Cardiac septum (tissue), 1 donor: ENCODE data around the gene FAM234A. TPM values are rescaled to one million over a fixed set of nuclear protein-coding genes. Genes with fewer than 3 reads are reported as not detected.
"Not testable (repeated sequence)": the region's sequence is repeated elsewhere in the genome, so short reads cannot be mapped to it uniquely, and the experiment has no call there.

Experiments used
- DNase-seq: peaks from one replicate; pipeline ENCODE4 v3.0.0-alpha.2; 2020; ENCODE audit warnings: low spot score
- intact Hi-C: fragments of 100-400 bp; cut with DNase I; formaldehyde crosslinking; loops from one replicate; pipeline ENCODE4 v1.14.0; 2022
- total RNA-seq: library from RNA; stranded (reverse); fragmentation: NEBNext Ultra II Directional; extraction: Animal tissue kit (Norgen Biotek cat#: 25700); gene quantifications from one replicate; pipeline ENCODE4 v1.2.1, GENCODE V29; 2021
- donor health status: DM: no; HTN: no; CAD: no.

FAM234A gene
- total RNA-seq, 1 donor from 2014 or later: 137 TPM

DNA sequence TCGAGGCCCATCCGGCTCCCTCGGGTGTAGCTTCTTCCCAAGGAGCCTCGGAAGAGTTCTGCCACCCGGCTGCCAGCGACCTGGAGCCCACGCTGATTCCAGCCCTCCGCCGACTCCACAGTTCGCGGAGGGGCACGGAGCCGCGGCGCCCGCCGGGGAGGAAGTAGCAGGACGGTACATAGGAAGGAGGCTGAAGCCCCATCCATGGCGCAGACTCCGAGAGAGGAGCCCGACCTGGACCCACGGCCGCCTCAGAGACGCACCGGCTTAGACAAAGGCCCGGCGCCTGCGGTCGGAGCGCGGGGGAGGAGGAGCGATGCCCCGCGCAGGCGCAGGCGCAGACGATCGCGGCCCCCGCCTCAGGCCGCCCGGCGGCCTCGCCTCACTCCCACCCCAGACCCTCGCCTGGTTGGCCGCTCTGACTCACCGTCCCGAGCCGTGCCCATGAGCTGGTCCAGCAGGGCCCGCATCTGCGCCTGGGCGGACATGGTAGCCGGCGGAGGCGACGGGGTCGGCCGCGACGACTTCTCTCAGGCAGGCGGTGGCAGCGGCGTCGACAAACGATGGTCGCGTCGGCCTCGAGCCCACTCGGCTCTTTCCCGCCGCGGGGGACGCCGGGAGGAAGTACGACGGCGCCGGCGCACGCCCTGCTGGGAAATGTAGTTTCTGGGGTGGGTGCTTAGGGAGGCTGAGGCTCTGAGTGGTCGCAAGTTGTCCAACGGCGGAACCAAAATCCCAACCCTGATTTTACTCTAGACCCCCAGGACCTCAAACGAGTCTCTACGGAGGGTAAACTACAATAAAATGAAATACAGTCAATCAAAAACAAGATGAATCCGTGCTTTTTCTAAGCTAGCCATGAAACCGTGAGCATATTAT lies 5.5 kb upstream of the FAM234A start, which contains the start of gene LUC7L:
Gene LUC7L (minus strand): TSS at position 598 of the 879 bp plus-strand sequence. CDS start 110 bp downstream, at position 488.
- peak; percentile 95 for DNase-seq
- intact Hi-C loops: loop anchor here (2.0 kb wide), 1 partner anchor 124 kb away; the partner anchor contains the start of gene AXIN1

DNA sequence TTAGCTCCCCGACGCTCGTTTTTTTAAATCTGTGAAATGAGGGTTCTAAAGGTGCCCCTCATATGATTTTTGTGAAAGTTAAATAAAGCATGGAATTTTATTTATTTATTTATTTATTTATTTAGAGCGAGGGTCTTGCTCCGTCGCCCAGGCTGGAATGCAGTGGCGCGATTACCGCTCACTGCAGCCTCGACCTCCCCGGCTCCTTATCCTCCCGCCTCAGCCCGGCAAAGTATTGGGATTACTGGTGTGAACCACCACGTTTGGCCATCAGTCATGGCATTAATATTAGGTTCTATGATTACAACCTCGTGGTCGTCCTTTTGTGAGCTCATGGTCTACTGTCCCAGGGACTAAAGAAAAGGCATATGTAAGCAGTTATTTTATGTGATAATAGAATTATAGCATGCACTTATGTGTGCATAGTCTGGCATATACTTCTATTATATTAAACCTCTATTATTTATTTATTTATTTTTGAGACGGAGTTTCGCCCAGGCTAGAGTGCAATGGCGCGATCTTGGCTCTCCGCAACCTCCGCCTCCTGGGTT lies 4.8 kb upstream of the FAM234A start:
- intact Hi-C loops: loop anchor here (2.0 kb wide), 1 partner anchor 123 kb away; the partner anchor contains the start of gene AXIN1
- no peak for DNase-seq

DNA sequence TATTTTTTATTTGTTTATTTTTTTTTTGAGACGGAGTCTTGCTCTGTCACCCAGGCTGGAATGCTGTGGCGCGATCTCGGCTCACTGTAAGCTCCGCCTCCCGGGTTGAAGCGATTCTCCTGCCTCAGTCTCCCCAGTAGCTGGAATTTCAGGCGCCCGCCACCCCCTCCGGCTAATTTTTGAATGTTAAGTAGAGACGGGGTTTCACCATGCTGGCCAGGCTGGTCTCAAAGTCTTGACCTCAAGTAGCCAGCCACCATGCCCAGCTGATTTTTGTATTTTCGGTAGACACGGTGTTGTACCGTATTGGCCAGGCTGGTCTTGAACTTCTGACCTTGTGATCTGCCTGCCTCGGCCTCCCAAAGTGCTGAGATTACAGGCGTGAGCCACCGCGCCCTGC lies 4.3 kb upstream of the FAM234A start:
- intact Hi-C loops, DNase-seq: not testable (repeated sequence)

DNA sequence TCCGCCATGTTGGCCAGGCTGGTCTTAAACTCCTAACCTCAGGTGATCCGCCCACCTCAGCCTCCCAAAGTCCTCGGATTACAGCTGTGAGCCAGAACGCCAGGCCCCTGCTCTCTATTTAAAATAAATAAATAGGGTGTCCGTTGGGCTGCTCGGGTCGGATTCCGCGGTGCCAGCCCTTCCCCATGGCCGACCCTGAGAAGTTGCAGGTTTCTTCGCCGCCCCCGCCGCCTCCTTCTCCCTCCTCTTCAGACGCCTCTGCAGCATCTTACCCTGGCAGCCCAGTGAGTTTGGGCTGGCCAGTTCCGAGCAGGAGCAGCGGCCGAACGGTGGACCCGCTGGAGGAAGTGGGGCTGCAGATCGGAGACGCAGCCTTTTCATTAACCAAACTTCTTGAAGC lies 3.7 kb upstream of the FAM234A start:
- DNase-seq: no peak
- intact Hi-C loops: no loop called here

DNA sequence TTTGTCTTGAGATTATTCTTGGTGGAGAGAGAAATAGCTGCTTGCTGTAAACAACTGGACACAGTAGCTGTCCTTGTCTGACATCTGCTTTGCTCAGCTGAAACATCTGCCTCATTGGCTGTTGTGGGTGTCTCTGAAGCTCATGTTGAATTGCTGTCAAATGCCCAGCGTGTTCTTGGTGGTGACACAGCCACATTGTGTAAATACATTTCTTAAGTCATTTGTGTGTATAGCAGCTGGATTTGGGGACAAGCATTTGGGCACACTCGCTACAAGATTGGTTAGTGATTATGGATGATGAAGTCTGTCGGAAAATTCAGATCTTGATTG lies 5.3 kb downstream of the FAM234A start:
- DNase-seq: no peak
- intact Hi-C loops: no loop called here

DNA sequence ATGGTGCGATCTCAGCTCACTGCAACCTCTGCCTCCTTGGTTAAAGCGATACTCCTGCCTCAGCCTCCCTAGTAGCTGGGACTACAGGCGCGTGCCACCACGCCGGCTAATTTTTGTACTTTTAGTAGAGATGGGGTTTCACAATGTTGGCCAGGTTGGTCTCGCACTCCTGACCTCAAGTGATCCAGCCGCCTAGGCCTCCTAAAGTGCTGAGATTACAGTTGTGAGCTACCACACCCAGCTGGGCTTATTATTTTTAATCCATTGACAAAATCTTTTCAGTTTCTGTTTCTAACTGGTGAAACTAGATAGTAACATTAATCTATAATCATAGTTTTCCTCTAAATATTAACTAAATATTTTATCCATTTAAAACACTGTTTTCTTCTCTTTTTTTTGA lies 5.9 kb downstream of the FAM234A start:
- intact Hi-C loops: no loop called here
- DNase-seq: no peak

DNA sequence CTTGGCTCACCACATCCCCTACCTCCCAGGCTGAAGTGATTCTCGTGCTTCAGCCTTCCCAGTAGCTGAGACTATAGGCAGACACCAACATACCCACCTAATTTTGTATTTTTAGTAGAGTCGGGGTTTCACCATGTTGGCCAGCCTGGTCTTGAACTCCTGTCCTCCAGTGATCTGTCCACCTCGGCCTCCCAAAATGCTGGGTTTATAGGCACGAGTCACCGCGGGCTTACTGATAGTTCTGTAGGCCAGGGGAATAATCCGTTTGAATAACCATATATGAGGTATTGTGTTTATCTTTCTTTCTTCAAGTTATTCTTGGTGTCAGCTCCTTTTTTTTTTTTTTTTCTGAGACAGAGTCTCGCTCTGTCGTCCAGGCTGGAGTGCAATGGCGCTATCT lies 7.7 kb downstream of the FAM234A start:
- intact Hi-C loops: no loop called here

DNA sequence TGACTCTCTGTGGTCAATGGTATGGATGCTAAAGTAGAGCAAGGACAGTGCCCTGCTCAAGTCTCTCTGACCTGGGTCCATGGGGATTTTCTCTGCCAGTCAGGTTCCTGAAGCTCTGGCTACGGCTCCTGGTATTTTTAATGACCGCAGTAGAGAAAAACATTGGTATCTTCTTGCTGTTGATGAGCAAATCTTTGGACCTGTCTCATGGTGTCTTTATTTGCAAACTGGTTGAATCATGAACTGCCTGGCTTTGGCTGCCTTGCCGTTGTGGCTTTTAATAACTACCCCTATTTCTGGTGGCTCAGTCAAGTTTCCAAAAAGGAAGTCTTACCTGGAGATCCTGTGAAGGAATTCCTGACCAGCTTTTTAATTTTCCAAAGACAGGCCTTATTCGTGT lies 8.7 kb downstream of the FAM234A start:
- intact Hi-C loops: no loop called here
- no peak for DNase-seq

More for the DNA sequence above, 7.7 kb downstream of the FAM234A start:
- no peak for DNase-seq

DNA sequence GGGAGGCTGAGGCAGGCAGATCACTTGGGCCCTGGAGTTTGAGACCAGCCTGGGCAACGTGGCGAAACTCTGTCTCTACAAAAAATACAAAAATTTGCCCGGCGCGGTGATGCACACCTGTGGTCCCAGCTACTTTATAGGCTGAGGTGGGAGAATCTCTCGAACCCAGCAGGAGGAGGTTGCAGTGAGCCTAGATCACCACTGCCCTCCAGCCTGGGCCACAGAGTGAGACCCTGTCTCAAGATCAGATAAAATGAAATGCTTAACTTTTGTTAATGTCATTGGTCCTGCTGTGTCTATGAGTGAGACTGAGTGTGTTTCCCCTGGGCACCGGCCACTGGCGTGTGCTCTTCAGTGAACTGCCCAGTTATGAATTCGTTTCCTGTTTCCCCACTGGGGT lies 10.5 kb downstream of the FAM234A start:
- intact Hi-C loops: no loop called here

DNA sequence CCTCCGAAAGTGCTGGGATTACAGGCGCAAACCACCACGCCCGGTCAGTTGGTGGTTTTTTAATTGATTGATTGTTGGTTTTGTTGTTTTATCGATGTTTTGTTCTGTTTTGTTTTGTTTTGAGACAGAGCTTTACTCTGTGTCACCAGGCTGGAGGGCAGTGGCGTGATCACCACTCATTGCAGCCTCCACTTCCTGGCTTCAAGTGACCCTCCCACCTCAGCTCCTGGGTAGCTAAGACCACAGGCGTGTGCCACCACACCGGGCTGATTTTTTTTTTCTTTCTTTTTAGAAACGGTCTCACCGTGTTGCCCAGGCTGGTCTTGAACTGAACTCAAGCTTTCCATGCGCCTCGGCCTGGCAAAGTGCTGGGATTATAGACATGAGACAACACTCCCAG lies 12.4 kb downstream of the FAM234A start:
- intact Hi-C loops: no loop called here
- DNase-seq: no peak

More for the DNA sequence above, 10.5 kb downstream of the FAM234A start:
- no peak for DNase-seq

DNA sequence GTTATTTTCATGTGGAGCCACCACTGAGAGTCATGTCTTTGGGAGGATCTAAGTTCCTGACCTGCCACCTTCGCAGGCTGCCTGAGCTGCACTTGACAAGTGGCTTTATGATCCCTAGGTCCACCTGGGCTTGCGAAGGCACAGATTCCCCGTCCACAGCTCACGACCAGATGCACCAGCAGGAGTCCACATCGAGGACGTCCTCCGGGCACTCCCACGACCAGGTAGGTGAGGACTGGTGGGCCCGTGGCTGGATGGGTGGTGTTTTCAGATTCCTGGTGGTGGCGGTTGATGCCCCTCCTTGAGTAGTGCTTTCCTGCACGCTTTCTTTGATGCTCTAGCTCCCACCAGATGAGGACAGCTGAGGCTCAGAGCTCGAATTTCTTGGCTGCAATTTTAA lies 14.8 kb downstream of the FAM234A start:
- DNase-seq: no peak
- intact Hi-C loops: no loop called here

DNA sequence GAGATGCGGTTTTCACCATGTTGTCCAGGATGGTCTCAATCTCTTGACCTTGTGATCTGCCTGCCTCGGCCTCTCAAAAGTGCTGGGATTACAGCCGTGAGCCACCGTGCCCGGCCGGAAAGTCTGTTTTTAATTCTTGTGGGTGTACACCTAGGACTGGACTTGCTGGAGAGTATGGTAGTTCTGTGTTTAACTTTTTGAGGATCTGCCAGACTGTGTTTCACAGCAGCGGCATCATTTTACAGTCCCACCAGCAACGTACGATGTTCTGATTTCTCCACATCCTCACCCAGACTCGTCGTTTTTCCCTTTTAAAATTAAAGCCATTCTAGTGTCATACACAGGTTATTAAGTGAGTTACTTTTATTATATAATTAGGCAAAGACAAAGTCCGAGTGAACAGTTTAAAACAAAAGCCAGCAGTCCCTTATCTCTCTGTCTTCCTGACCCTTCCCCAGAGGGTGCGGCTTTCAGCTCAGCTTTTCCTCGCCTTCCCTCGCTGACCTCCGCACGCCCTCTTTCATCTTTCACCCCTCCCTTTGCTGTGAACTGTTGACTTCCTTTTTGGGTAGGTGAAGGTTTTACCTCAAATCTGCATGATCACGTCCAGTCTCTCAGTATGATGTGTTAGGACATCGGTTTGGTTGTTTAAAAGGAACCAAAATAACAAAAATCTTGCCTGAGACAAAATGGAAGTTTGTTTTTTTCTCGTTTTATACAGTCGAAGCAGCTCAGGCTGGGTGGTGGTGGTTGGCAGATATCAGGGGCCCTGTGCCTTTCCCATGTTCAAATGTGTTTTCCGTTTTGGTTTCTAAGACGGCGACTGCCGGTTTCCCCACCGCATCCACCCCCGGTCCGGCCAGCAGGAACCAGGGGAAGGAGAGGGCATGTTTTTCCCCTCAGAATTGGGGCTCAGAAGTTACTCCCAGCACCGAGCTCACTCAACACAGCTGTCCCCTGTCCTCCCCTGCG lies 18.0 kb downstream of the FAM234A start:
- intact Hi-C loops: no loop called here
- DNase-seq: no peak

DNA sequence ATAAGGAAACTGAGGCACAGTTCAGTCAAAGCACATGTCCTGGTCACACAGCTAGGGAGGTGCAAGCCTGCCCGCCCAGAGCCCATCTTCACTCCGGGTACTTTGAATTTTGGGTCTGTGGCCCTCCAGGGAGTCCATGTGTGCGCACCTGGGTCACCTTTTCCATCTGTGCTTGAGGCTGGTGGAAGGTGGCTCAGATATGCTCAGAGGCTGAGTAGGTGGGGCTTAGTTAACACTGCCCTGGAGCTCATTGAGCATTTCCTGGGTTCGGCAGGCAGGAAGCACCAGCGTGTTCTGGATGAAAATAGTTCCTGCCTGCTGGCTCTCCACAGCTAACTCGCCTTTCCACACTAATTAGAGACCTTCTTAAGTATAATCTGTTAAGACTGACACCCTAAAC lies 19.2 kb downstream of the FAM234A start:
- intact Hi-C loops: no loop called here
- DNase-seq: no peak

DNA sequence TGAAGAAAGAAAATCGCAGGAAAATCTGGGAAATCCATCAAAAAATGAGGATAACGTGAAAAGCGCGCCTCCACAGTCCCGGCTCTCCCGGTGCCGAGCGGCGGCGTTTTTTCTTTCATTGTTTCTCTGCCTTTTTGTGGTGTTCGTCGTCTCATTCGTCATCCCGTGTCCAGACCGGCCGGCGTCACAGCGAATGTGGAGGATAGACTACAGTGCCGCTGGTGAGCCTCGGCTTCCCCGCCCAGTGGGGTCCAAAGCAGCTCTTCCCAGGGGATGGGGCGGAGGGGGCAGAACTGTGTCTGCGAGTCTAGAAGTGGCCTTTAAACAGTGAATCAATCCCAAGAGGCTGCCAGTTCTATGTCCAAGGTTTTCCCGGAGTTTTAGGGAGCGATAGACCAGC lies 19.8 kb downstream of the FAM234A start:
- intact Hi-C loops: no loop called here
- DNase-seq: no peak

DNA sequence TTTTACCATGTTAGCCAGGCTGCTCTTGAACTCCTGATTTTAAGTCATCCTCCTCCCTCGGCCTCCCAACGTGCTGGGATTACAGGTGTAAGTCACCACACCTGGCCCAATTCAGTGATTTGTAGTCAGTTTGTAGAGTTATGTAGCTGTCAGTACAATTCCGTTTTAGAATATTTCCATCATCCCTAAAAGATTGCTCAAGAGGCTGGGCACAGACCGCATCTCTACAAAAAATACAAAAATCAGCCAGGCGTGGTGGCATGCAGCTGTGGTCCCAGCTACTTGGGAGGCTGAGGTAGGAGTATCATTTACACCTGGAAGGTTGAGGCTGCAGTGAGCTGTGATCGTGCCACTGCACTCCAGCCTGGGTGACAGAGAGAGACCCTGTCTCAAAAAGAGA lies 20.6 kb downstream of the FAM234A start:
- no peak for DNase-seq
- intact Hi-C loops: no loop called here

DNA sequence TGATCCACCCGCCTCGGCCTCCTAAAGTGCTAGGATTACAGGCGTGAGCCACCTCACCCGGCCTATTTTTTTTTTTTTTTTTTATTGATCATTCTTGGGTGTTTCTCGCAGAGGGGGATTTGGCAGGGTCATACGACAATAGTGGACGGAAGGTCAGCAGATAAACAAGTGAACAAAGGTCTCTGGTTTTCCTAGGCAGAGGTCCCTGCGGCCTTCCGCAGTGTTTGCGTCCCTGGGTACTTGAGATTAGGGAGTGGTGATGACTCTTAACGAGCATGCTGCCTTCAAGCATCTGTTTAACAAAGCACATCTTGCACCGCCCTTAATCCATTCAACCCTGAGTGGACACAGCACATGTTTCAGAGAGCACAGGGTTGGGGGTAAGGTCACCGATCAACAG lies 23.5 kb downstream of the FAM234A start:
- intact Hi-C loops, DNase-seq: not testable (repeated sequence)

DNA sequence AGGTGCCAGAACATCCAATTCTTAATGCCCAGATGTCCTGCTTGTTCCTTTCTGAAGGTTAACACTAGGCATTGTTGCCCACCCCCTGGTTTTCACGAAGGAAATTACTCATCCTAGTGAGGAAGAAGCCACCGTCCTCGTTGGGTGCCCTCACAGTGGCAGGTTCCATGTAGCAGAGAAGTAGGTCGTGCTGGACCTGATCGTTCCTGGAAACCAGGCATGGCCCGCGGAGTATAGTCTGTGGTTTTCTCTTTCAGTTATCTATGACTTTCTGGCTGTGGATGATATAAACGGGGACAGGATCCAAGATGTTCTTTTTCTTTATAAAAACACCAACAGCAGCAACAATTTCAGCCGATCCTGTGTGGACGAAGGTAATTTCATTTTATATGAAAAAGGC lies 24.6 kb downstream of the FAM234A start:
- intact Hi-C loops: no loop called here
- DNase-seq: no peak

DNA sequence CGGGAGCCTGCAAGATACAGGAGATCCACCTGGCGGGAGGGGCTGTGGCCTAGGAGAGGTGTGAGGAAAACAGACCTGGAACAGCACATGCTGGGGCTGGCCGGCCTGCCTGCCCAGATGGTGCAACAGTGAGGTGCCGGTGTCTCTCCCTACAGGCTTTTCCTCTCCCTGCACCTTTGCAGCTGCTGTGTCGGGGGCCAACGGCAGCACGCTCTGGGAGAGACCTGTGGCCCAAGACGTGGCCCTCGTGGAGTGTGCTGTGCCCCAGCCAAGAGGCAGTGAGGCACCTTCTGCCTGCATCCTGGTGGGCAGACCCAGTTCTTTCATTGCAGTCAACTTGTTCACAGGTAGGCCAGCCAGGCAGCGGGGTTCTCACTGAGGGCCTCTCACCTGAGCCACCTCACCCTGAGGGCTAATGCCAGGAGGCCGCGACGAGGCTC lies 25.2 kb downstream of the FAM234A start:
- intact Hi-C loops: no loop called here
- no peak for DNase-seq

DNA sequence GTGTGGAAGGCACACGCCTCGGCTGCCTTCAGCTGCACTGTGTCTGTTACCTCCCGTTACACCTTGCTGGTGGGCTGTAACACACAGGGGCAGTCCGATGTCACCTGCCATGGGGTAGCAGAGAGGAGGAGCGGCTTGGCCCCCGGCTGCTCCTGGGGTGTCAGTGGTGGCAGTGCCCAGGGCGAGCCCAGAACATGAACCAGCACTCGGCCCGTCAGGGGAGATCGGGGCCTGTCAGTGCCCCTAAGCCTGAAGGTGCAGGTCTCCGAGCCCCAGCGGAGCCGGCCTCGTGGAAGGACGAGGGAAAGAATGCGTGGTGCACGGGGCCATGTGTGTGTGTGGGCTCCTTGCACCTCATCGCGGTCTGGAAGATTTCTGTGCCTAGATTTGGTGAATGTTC lies 25.7 kb downstream of the FAM234A start:
- intact Hi-C loops: no loop called here
- DNase-seq: no peak
